A549 treated with AZD9567 at 1 μM for 4 hours (cell line): Measurements from ENCODE around the gene OR2B3. TPM values are rescaled to one million over a fixed set of nuclear protein-coding genes. Genes with fewer than 3 reads are reported as not detected.

ENCODE experiments used
- total RNA-seq: library from RNA; stranded (reverse); fragments of 200-300 nt; extraction: Qiagen RNA extraction; gene quantifications from 5 replicates; pipeline ENCODE4 v1.2.3, GENCODE V29; 2022; ENCODE audit not compliant: insufficient read depth

OR2B3 gene
- total RNA-seq: not detected in 5 replicates

GRCh38 chr6:29087213-29087612 is at the start of gene OR2B3:
Gene OR2B3, minus strand, starts transcription at chr6:29087313. Its CDS starts 65 bp downstream, at chr6:29087248.

GRCh38 chr6:29107758-29108157 is 20.6 kb upstream of the OR2B3 start, which contains the start of gene OR2J3:
Gene OR2J3, plus strand, starts transcription at chr6:29108058. Its CDS starts 3,833 bp downstream, at chr6:29111891.

GRCh38 chr6:29099190-29099589 is 12.1 kb upstream of the OR2B3 start, which contains the start of gene OR2J1:
Gene OR2J1, plus strand, starts transcription at chr6:29099490. Its CDS starts 1,453 bp downstream, at chr6:29100943.

GRCh38 chr6:29045075-29045474 is 42.0 kb downstream of the OR2B3 start, which contains the start of gene OR2W1:
Gene OR2W1, minus strand, starts transcription at chr6:29045175. Its CDS starts 0 bp downstream, at chr6:29045175.

Other genes with a start within 250 kb of the OR2B3 start
- gene TRIM27, start 163.3 kb downstream of the OR2B3 start, total RNA-seq: 34.8 to 47.7 TPM (median 45.0 TPM) in 5 replicates
- gene ZNF311, start 82.0 kb downstream of the OR2B3 start, total RNA-seq: 0.15 to 0.25 TPM (median 0.19 TPM) in 4 of 5 replicates, not detected in the other
- gene OR2W1, start 42.1 kb downstream of the OR2B3 start, total RNA-seq: not detected in 5 replicates
- gene OR2J1, start 12.2 kb upstream of the OR2B3 start, total RNA-seq: not detected in 5 replicates
- gene OR2J3, start 20.7 kb upstream of the OR2B3 start, total RNA-seq: not detected in 5 replicates
- gene OR2J2, start 83.6 kb upstream of the OR2B3 start, total RNA-seq: not detected in 5 replicates
- gene OR14J1, start 214.4 kb upstream of the OR2B3 start, total RNA-seq: not detected in 5 replicates